ENCODE measurements around the gene ATP13A1.

DNA sequence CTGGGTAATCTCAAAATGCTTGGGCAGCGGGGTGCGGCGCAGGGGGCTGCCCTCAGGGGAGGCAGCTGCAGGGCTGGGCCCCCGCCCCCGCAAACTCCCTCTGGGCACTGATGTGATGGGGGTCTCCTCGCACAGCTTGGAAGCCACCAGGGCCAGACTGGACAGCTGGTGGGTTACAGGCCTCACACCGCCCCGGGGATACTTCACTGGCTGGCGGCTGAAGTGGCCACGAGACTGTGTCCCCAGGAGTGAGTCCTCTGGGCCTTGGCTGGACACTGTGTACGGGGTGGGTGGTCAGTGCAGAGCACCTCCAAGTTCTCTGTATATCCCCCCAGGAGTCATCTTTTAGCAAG, 33.4 kb downstream of the ATP13A1 start:
- TF ChIP-seq, protein P1, sequence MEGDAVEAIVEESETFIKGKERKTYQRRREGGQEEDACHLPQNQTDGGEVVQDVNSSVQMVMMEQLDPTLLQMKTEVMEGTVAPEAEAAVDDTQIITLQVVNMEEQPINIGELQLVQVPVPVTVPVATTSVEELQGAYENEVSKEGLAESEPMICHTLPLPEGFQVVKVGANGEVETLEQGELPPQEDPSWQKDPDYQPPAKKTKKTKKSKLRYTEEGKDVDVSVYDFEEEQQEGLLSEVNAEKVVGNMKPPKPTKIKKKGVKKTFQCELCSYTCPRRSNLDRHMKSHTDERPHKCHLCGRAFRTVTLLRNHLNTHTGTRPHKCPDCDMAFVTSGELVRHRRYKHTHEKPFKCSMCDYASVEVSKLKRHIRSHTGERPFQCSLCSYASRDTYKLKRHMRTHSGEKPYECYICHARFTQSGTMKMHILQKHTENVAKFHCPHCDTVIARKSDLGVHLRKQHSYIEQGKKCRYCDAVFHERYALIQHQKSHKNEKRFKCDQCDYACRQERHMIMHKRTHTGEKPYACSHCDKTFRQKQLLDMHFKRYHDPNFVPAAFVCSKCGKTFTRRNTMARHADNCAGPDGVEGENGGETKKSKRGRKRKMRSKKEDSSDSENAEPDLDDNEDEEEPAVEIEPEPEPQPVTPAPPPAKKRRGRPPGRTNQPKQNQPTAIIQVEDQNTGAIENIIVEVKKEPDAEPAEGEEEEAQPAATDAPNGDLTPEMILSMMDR (IDR thresholded peaks at IDR 0.05) = no peak
- no peak for TF ChIP-seq EP300 (IDR thresholded peaks at IDR 0.05)
